ENCODE data around the gene CNOT11. TPM values are rescaled to one million over a fixed set of nuclear protein-coding genes. Genes with fewer than 3 reads are reported as not detected.

The CNOT11 gene
- total RNA-seq, 1 donor from 2014 or later, result 10.8 TPM

DNA sequence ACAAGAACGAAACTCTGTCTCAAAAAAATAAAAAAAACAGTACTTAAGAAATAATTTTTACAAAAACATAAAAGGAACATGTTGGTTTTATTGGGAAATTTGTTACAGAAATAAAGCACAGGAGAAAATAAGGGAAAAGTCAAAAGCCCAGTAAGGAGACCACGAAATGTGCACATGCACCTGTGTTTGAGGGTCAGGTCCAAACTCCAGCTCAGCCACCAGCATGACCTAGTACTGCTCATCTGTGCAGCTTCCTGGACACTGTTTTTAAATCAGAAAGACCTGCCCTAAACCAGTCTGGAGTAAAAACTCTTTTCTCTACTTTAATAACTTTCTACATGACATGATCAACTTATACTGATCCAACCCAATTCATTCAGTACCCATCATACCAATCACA is 34.6 kb downstream of the CNOT11 start:
- TF ChIP-seq, protein P1, sequence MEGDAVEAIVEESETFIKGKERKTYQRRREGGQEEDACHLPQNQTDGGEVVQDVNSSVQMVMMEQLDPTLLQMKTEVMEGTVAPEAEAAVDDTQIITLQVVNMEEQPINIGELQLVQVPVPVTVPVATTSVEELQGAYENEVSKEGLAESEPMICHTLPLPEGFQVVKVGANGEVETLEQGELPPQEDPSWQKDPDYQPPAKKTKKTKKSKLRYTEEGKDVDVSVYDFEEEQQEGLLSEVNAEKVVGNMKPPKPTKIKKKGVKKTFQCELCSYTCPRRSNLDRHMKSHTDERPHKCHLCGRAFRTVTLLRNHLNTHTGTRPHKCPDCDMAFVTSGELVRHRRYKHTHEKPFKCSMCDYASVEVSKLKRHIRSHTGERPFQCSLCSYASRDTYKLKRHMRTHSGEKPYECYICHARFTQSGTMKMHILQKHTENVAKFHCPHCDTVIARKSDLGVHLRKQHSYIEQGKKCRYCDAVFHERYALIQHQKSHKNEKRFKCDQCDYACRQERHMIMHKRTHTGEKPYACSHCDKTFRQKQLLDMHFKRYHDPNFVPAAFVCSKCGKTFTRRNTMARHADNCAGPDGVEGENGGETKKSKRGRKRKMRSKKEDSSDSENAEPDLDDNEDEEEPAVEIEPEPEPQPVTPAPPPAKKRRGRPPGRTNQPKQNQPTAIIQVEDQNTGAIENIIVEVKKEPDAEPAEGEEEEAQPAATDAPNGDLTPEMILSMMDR (IDR thresholded peaks at IDR 0.05; ENCODE audit: insufficient read depth, low read length, severe bottlenecking), result no peak
- peaks cover 14% of the 10 kb centered on the region for H3K36me3 ChIP-seq (ENCODE audit: control insufficient read depth, insufficient read depth, low read length)
- no peak for FAIRE-seq
- no peak for DNase-seq (ENCODE audit: low read depth)
- H3K4me3 ChIP-seq (ENCODE audit: low read depth, low read length), result no peak overlapping the region
- H3K27me3 ChIP-seq (ENCODE audit: control insufficient read depth, insufficient read depth, low read length), result no peaks in the 10 kb centered on the region

DNA sequence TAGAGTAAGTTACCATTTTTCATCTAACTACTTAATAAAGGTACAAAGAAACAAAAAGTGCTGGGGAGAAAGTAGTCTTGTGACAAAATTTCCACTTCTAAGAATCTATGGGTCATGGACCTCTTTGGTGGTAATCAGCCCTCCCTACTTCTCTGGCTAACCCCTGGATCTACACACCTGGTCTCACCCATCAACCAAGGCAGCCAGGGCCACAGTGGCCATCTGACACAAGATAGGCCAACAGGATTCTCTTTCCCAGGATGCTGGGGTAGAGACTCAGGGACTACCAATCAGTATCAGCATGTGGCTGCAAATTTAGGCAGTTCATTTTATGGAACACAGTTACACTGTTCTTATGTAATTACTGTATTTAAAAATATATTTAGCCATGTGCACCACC is 38.0 kb downstream of the CNOT11 start:
- no peak for DNase-seq (ENCODE audit: low read depth)
- no peak overlapping the region for H3K4me3 ChIP-seq (ENCODE audit: low read depth, low read length)
- H3K36me3 ChIP-seq (ENCODE audit: control insufficient read depth, insufficient read depth, low read length), result peaks cover 11% of the 10 kb centered on the region
- TF ChIP-seq, protein P1 (IDR thresholded peaks at IDR 0.05; ENCODE audit: insufficient read depth, low read length, severe bottlenecking), result no peak
- H3K27me3 ChIP-seq (ENCODE audit: control insufficient read depth, insufficient read depth, low read length), result no peaks in the 10 kb centered on the region
- no peak for FAIRE-seq

DNA sequence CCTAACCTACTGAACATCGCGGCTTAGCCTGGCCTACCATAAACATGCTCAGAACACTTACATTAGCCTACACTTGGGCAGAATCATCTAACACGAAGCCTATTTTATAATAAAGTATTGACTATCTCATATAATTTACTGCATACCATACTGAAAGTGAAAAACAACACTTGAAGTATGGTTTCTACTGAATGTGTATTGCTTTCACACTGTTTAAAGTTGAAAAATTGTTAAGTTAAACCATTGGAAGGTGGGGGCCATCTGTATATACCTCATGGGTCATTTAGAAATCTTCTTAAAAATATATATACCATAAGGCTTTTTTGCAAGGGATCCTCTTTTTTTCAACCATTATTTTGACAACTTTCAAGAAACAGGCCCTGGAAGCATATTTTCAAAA is 39.3 kb downstream of the CNOT11 start:
- TF ChIP-seq, protein P1 (IDR thresholded peaks at IDR 0.05; ENCODE audit: insufficient read depth, low read length, severe bottlenecking), result no peak
- no peak overlapping the region for H3K4me3 ChIP-seq (ENCODE audit: low read depth, low read length)
- H3K36me3 ChIP-seq (ENCODE audit: control insufficient read depth, insufficient read depth, low read length), result peaks cover 7% of the 10 kb centered on the region
- no peaks in the 10 kb centered on the region for H3K27me3 ChIP-seq (ENCODE audit: control insufficient read depth, insufficient read depth, low read length)
- DNase-seq (ENCODE audit: low read depth) (no peak), FAIRE-seq (no peak)

DNA sequence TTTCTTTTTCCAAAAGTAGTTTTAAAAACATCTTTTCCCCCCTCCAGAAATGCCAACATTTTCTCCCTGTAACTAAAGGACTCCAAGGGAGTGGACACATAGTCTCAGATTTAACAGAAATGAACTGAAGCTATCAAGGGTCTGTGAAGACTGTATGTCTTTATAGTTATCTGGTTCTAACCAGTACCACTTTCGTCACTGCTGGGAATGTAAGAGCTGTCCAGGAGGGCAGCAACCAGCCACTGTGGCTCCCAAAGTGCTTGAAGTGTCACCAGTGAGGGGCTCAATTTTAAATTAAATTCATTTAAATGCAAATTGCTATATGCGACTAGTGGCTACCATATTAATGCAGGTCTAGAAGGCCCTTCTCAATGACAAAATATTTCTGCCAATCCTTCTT is 40.9 kb downstream of the CNOT11 start:
- no peak for FAIRE-seq
- Histone ChIP-seq H3K36me3 (ENCODE audit: control insufficient read depth, insufficient read depth, low read length) (peaks cover 3% of the 10 kb centered on the region), H3K4me3 (ENCODE audit: low read depth, low read length) (no peak overlapping the region), H3K27me3 (ENCODE audit: control insufficient read depth, insufficient read depth, low read length) (no peaks in the 10 kb centered on the region)
- TF ChIP-seq, protein P1 (IDR thresholded peaks at IDR 0.05; ENCODE audit: insufficient read depth, low read length, severe bottlenecking), result no peak
- DNase-seq (ENCODE audit: low read depth), result no peak

DNA sequence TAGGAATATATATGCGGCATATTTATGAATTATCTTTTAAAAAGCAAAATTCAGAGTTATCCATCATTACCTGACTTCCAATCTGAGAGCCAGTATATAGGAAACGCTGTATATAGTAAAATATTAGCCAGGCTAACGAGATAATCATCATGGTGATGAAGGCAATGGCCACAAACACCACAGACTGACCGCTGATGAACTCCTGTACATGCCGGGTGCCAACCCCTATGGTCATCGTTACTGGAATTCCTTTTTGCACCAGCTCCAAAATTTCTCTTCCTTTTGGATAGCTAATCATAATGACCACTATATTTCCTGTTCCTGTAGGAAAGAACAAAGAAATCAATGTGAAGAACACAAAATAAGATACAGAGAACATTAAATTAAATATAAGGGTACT is 42.2 kb downstream of the CNOT11 start:
- peaks cover 3% of the 10 kb centered on the region for H3K36me3 ChIP-seq (ENCODE audit: control insufficient read depth, insufficient read depth, low read length)
- H3K4me3 ChIP-seq (ENCODE audit: low read depth, low read length), result no peak overlapping the region
- H3K27me3 ChIP-seq (ENCODE audit: control insufficient read depth, insufficient read depth, low read length), result no peaks in the 10 kb centered on the region
- TF ChIP-seq, protein P1 (IDR thresholded peaks at IDR 0.05; ENCODE audit: insufficient read depth, low read length, severe bottlenecking), result no peak
- DNase-seq (ENCODE audit: low read depth) (no peak), FAIRE-seq (no peak)

DNA sequence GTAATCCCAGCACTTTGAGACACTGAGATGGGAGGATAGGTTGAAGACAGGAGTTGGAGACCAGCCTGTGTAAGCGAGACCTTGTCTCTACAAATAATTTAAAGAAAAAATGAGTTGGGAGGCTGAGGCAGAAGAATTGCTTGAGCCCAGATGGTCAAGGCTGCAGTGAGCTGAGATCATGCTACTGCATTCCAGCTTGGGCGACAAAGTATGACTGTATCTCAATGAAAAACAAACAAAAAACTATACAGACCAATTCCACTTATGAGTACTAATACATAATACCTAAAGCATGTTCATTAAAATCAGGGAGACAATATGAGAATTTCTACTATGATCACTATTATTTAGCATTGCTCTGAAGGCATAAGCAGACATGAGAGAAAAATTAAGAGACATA is 43.2 kb downstream of the CNOT11 start:
- Histone ChIP-seq H3K36me3 (ENCODE audit: control insufficient read depth, insufficient read depth, low read length) (peaks cover 5% of the 10 kb centered on the region), H3K4me3 (ENCODE audit: low read depth, low read length) (no peak overlapping the region), H3K27me3 (ENCODE audit: control insufficient read depth, insufficient read depth, low read length) (no peaks in the 10 kb centered on the region)
- FAIRE-seq (no peak), DNase-seq (ENCODE audit: low read depth) (peak; percentile 17)
- TF ChIP-seq, protein P1 (IDR thresholded peaks at IDR 0.05; ENCODE audit: insufficient read depth, low read length, severe bottlenecking), result no peak

Measured in bronchial epithelial cell (primary cell).